Body of pancreas (tissue), 4 donors: ENCODE results near the gene TGFBR3.

ENCODE experiments used
- POLR2A ChIP-seq, 3 donors: fragments of 450-650 bp; IDR thresholded peaks; one replicate each; pipeline ENCODE4 v1.6.1; 2016; ENCODE audit warnings: antibody characterized with exemption in 3 of 3, mild to moderate bottlenecking in 2 of 3
- TF ChIP-seq, protein P1 (sequence below), 7 experiments: fragments of 450-650 bp in 4 of 7; fragments of 200-600 bp in 3 of 7; sonication (generic) in 3 of 7; IDR thresholded peaks; one replicate each; pipeline ENCODE4 v1.5.1; 2016 to 2019; ENCODE audit warnings: antibody characterized with exemption in 7 of 7

DNA sequence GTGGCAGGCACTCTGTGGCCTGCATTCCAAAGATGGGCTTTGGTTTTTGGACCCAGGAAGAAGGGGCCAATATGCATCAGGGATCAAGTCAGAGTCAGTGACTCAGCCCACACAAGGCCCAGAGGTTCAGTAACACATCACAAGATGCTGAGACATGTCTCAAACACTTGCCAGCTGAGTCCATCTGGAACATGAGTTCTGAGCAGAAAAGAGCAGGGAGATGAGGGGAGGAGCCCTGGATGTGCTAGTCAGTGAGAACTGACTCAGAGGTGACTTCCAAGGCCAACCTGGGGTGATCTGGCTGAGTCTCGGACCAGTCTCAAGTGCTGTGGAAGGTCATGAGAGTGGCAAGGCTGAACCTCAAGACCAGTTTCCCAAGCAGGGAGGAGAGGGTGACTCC is 235.2 kb downstream of the TGFBR3 start:
- TF ChIP-seq POLR2A (IDR thresholded peaks at IDR 0.05), result no peak
- TF ChIP-seq, protein P1, sequence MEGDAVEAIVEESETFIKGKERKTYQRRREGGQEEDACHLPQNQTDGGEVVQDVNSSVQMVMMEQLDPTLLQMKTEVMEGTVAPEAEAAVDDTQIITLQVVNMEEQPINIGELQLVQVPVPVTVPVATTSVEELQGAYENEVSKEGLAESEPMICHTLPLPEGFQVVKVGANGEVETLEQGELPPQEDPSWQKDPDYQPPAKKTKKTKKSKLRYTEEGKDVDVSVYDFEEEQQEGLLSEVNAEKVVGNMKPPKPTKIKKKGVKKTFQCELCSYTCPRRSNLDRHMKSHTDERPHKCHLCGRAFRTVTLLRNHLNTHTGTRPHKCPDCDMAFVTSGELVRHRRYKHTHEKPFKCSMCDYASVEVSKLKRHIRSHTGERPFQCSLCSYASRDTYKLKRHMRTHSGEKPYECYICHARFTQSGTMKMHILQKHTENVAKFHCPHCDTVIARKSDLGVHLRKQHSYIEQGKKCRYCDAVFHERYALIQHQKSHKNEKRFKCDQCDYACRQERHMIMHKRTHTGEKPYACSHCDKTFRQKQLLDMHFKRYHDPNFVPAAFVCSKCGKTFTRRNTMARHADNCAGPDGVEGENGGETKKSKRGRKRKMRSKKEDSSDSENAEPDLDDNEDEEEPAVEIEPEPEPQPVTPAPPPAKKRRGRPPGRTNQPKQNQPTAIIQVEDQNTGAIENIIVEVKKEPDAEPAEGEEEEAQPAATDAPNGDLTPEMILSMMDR (IDR thresholded peaks at IDR 0.05), result no peak
